ENCODE results near the gene TMEM150B.

GRCh38 chr19:55365964-55366363, 40.8 kb upstream of the TMEM150B start:
- TF ChIP-seq CTCF (conservative IDR thresholded peaks at IDR 0.05; ENCODE audit: low read depth, low read length) (no peak), RAD21 (IDR thresholded peaks at IDR 0.05; ENCODE audit: low read length) (no peak), POLR2A (IDR thresholded peaks at IDR 0.05; ENCODE audit: low read depth, low read length) (no peak), SMC3 (IDR thresholded peaks at IDR 0.05; ENCODE audit: low read depth, low read length) (no peak), BHLHE40 (IDR thresholded peaks at IDR 0.05; ENCODE audit: low read depth, low read length) (no peak), ELK1 (IDR thresholded peaks at IDR 0.05; ENCODE audit: borderline replicate concordance, low read depth, low read length) (no peak), RFX5 (IDR thresholded peaks at IDR 0.05; ENCODE audit: low read depth, low read length) (no peak), MAFK (IDR thresholded peaks at IDR 0.05; ENCODE audit: low read depth, low read length) (no peak), FOS (IDR thresholded peaks at IDR 0.05; ENCODE audit: low read depth, low read length) (no peak), MAZ (IDR thresholded peaks at IDR 0.05; ENCODE audit: borderline replicate concordance, low read depth, low read length) (no peak), CEBPB (IDR thresholded peaks at IDR 0.05; ENCODE audit: low read depth, low read length) (no peak)
- TF ChIP-seq, protein P1, sequence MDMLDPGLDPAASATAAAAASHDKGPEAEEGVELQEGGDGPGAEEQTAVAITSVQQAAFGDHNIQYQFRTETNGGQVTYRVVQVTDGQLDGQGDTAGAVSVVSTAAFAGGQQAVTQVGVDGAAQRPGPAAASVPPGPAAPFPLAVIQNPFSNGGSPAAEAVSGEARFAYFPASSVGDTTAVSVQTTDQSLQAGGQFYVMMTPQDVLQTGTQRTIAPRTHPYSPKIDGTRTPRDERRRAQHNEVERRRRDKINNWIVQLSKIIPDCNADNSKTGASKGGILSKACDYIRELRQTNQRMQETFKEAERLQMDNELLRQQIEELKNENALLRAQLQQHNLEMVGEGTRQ (IDR thresholded peaks at IDR 0.05; ENCODE audit: low read depth, low read length): no peak; the same call in 1 of the 2 replicates

All from IMR-90 (cell line).